HG03571 (cell line): ENCODE data around the gene KIAA0232.
"Not testable (repeated sequence)": the region's sequence is repeated elsewhere in the genome, so short reads cannot be mapped to it uniquely, and the experiment has no call there.

Experiments used
- ATAC-seq: cut with Tn5 transposase; IDR thresholded peaks from one replicate; pipeline ENCODE4 v1.9.1; 2021; ENCODE audit not compliant: unreplicated experiment

The KIAA0232 gene

GRCh38 chr4:6894528-6895498 is 112.3 kb downstream of the KIAA0232 start:
- no peak for ATAC-seq

DNA sequence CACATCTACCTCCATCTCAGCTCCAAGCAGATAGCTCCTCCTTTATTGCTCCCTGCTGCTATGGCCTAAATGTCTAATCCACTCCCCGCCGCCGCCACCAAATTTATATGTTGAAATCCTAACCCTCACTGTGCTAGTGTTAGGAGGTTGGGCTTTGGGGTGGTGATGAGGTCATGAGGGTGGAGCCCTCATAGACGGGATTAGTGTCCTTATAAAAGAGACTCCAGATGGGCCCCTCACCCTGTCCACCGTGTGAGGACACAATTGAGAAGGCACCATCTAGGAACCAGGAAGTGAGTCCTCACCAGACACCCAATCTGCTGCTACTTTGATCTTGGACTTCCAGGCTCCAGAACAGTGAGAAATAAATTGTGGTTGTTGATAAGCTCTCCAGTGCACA is 113.5 kb downstream of the KIAA0232 start:
- ATAC-seq, result no peak

DNA sequence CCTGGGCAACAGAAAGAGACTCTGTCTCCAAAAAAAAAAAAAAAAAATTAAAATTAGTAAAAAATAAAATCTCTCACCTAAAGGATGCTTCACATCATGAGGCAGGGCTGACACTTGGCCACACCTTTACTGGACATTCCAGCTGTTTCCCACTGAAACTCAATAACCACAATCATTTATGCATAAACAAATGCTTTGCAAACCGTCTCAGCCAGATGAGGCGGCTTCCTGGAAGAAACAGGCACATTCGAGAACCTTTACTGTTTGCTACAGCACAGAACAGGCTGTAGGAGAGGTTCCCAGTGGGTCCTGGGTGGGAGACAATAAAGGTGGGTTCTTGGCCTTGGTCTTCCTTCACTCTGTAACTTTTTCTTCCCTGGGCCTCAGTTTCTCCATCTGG is 116.2 kb downstream of the KIAA0232 start:
- no peak for ATAC-seq

GRCh38 chr4:6900181-6900812 is 117.8 kb downstream of the KIAA0232 start:
- ATAC-seq, result no peak

- ATAC-seq, result no peak
Measured at GRCh38 chr4:6900956-6901355, 118.4 kb downstream of the KIAA0232 start.

- no peak for ATAC-seq
Measured at GRCh38 chr4:6901669-6902317, 119.3 kb downstream of the KIAA0232 start.

DNA sequence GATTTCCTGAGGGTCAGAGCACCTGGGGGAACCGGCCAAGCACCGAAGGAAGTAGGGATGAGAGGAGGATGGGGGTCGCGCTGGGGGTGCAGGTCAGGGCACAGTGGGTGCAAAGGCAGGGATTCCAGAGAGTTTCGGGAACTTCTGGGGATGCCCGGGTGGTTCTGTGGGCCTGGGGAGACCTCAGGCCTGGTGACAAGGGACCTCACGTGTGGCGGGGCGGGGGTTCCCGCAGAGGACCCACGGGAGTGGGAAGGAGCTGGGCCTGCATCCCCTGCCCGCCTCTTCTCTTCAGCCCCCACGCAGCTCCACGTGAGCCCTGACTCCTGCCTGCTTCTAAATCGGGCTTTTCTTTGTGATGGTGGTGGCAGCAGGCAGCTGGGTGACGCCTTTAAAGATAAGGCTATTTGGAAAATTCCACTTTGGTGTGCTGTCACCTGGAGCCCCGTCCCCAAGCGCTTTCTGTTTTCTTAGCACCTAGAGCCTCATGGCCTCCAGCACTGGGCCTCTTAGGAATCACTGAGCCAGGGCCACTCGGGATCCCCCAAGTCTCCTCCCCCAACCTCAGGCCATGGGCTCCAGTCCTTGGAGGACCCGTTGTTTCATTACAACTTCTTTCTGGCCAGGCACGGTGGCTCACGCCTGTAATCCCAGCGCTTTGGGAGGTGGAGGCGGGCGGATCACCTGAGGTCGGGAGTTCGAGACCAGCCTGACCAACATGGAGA is 120.0 kb downstream of the KIAA0232 start:
- no peak for ATAC-seq

DNA sequence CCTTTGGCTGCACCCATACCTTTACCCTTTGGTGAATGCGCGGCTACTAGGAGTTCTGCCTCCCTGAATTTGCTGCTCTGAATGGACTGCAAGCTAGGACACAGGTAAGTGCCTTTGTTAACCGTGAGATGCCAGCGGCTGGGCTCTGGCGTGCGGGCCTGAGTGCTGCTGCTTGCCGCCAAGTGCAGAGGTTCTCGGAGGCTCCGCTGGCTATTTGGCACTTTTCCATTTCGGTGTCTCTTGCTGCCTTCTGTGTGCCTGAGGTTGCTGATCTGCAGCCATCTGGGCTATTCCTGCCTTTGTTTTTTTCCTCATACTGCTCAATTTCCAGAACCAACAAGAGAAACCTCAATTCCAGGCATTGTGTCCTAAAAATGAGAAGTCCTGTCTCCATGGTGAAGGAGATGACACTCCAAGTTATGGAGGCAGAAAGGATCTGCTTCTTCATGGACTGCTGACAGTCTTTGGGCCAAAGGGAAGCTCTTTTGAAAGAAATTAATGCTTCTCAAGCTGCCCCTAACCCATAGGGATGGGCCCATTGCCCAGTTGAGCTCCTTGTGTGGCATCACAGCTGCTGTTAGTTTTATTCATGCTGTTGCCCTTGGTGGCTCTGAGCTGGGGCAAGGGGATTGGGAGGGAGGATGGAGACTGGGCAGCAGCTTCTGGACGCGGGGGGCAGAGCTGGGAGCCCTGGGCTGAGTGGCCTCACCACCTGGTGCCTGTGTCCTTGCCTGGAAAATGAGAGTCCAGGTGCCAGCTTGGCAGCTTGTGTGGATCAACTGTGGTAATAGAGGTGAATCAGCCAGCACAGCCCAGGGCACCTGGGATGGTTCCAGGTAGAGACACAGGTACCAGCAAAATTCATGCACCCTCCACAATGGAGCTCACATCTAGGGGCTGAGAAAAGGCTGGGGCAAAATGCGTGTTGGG is 123.3 kb downstream of the KIAA0232 start:
- no peak for ATAC-seq

DNA sequence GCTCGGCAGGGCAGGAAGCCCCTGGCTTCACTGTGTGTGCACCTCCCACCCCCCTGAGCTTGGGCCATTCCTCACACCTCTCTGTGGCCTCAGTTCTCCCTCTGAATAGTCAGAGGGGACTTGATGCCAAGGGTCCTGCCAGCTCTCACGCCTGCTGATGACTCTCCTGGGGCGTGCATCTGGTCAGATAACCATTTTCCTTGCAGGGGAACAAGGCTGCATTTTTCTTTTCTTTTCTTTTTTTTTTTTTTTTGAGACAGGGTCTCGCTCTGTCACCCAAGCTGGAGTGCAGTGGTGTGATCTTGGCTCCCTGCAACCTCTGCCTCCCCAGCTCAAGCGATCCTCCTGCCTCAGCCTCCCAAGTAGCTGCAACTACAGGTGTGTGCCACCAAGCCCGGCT is 124.0 kb downstream of the KIAA0232 start:
- not testable (repeated sequence) for ATAC-seq

DNA sequence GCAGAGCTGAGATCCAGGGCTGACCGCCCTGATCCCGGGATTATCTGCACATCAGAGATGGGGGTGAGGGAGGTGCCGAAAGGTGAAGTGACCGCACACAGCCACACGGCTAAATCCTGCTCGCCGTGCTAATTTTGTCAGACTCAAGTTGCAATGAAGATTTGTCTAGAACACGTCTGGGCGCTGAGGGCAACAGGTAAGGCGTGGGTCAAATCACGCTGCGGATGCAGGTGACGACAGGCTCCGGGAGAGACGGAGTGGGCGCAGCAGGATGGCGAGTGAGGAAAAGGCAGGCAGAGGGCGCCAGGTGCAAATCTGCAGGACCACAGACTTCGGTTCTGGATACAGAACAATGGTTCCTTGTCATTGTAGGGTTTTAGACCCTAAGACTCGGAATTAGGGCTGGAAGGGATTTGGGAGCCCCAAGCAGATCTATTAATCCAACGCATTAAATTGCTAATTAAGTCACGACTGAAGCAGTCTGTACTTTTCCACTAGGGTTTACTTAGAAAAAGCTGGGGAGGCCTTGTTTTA is 125.2 kb downstream of the KIAA0232 start:
- ATAC-seq, result no peak

DNA sequence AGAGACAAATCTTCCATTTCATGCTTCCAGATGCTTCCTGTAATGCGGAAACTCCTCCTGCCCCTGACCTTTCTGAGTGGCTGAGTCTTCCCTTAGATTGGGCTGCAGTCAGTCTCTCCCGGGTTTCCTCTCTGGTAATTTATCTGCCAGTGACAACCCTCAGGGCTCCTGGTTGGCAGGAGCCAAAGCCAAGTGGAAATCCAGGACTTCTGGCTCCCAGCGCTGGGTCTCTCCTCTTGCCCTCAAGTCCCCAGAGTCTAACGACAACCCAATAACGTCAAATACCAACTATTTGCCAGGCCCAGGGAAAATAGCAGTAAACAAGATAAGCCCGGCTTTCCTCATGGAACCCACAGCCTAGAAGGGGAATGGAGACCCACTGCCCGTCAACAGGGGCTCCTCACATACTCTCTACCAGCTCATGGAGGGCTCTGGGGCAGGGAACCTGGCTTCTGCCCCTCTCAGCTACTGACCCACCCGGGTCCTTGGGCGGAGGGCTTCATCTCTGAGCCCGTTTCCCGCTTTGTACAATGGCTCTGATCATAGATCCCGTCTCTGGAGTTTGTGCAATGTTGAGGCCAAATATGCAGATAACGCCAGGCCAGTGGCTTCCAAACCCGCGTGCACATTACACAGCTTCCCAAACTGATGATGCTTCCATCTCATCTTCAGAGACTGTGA is 126.0 kb downstream of the KIAA0232 start:
- ATAC-seq, result no peak

DNA sequence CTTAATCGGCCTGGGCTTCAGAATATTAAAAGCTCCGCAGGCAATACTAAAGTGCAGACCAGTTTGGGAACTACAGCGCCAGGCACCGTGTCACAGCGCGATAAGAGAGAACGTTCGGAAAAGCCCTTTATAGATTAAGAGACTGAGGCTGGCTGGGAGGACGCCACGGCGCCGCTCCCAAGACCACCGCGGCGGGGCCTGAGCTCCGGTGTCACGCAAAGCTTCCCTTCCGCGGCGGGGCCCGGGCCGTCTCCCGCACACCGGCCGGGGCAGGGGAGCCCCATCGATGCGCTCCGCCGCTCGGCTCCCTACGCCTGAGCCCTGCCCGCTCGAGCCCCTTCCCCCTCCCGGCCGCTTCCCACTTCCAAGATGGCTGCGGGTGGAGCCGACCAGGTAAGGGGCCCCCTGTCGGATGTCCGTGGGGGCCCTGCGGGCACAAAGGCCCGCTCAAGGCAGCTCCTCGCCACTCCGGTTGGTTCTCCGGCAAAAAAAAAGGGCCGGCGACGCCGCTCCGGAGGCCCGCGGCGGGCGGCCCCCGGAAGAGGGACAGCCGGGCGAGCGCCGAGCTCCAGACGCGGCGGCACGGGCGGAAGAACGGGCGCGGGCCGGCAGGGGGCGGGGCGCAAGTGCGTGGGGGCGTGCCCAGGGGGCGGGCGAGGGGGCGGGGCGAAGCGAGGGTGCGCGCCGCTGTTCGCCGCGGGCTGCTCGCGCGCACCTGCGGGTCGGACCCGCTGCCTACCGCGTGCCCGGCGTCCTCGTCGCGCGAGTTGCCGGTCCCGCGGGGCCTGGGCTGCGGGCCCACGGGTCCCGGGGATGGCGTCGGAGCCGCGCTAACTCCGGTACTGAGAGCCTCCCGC is 126.8 kb downstream of the KIAA0232 start, which contains the start of gene TBC1D14:
TSS of gene TBC1D14 (plus strand) at position 714 of the 857 bp plus-strand sequence. CDS start 13,564 bp downstream, outside the sequence.
- peak; percentile 85 for ATAC-seq

DNA sequence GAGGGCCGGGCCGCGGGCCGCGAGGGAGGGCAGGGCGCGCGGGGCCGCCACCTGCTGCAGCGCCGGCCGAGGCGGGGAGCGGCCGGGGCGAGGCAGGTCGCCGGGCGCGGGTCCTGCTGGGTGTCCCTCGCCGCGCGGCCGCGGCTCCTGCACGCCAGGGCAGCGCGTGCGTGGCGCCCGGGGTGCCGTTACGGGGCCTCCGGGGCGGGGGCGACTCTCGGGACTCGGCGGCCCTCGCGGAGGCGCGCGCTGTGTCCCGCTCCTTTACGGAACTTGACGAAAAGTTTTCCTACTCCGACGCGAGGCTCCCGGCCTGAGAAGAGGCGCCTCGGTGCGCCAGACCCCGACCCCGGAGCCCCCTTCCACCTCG is 127.4 kb downstream of the KIAA0232 start:
- ATAC-seq, result peak; percentile 31

DNA sequence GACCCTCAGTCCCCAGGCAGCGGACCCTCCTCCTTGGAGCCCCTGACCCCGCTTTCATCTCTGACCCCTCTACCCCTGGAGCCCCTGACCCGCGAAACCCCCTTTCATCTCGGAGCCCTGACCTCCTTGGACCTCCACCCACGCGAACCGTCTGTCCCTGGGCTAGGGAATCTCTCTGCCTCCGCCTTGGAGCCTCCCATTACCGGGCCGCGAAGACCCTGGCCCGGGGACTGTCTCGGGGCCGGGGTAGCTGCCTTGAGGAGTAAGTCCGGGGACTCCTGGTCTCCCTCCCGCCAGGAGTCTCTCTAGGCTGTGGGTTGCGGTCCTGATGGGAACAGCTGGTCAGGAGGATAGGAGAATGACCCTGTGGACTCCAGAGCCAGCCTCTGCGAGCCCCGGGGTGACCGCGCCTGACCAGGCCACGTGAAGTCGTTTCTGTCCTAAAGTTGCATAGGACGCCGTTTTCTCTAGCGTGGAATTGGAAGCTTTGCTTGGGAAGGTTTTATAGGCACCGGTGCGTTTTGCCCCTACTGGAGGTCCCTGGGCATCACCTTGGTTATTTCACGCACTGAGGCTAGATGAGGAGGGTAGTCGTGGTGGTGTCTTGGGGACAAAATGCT is 127.9 kb downstream of the KIAA0232 start:
- no peak for ATAC-seq

DNA sequence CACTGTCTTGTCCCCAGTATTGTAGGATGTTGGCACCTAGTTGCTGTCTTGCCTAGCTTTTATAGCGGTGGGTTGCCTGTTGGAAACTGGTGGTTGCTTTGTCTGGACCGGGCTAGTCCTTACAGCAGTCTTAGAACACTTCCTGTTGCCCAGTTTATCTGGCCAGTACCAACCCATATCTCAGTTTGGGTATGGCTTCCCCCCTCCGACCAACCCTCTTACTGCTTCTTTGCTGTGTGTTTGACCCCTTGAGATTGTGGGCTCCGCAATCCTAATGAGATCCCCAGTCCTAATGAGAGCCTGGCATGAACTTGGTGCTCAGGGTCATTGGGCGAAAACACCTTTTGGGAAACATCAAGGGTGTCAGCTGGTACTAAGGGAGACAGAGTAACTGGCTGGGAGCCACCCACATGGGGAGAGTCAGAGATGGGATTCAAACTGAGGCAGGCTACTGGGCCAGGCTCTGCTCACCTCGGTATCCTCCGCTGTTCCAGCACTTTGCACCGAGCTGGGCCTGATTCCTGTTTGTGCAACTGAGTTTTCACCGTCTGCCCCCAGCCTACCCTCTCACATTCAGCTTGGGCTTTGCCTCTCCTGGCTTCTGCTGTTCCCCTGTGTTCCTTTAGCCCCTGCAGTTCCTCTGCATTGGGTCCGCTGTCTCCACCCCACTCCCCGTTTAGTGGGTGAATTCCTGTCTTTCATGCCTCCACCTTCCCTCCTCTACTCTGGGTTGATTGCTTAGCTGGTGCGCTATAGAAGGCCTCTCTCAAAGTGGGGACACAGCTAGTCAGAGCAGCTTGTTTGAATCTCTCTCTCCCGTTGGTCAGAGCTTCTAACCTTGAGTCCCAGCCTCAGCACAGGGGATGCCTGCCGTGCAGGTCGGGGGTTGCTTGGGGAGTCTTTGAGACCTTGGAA is 128.7 kb downstream of the KIAA0232 start:
- no peak for ATAC-seq

- ATAC-seq, result not testable (repeated sequence)
Measured at GRCh38 chr4:6911917-6912316, 129.4 kb downstream of the KIAA0232 start.

- no peak for ATAC-seq
Measured at GRCh38 chr4:6912441-6912840, 129.9 kb downstream of the KIAA0232 start.
